Hepatocyte (in vitro differentiated cells): ENCODE data around the gene NAV2.

ENCODE experiments used
- EZH2phosphoT487 ChIP-seq: fragments of 200-600 bp; sonication (generic); IDR thresholded peaks from one replicate; pipeline ENCODE4 v1.6.1; 2018; ENCODE audit warnings: antibody characterized with exemption, mild to moderate bottlenecking, low read depth, moderate library complexity; ENCODE audit not compliant: unreplicated experiment, severe bottlenecking
- TF ChIP-seq, protein P1 (sequence below): fragments of 200-600 bp; sonication (generic); IDR thresholded peaks from 2 replicates; pipeline ENCODE4 v1.5.1; 2016; ENCODE audit warnings: antibody characterized with exemption, mild to moderate bottlenecking; ENCODE audit not compliant: poor library complexity

DNA sequence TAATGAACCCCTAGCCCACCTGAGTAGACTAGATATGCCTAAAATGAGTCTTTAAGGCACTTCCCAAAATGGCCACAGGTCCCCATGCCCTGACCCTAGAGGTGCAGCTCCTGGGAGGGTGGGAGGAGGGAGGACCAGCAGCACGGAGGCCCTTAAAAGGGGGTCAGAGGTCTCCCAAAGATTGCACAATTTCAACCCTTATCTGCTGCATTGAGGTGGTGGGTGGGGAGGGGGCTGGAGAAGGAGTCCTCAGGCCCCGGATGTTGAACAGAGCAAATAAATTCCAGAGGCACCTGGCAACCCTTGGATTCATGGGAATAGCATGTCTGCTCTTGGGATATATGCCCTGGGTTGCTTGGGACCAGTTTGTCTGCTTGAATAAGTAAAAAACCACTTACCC is 57.6 kb downstream of the NAV2 start:
- TF ChIP-seq, protein P1, sequence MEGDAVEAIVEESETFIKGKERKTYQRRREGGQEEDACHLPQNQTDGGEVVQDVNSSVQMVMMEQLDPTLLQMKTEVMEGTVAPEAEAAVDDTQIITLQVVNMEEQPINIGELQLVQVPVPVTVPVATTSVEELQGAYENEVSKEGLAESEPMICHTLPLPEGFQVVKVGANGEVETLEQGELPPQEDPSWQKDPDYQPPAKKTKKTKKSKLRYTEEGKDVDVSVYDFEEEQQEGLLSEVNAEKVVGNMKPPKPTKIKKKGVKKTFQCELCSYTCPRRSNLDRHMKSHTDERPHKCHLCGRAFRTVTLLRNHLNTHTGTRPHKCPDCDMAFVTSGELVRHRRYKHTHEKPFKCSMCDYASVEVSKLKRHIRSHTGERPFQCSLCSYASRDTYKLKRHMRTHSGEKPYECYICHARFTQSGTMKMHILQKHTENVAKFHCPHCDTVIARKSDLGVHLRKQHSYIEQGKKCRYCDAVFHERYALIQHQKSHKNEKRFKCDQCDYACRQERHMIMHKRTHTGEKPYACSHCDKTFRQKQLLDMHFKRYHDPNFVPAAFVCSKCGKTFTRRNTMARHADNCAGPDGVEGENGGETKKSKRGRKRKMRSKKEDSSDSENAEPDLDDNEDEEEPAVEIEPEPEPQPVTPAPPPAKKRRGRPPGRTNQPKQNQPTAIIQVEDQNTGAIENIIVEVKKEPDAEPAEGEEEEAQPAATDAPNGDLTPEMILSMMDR: no peak
- no peak for TF ChIP-seq EZH2phosphoT487
